Fibroblast of villous mesenchyme (primary cell): ENCODE results near the gene NCKAP5. TPM values are rescaled to one million over a fixed set of nuclear protein-coding genes. Genes with fewer than 3 reads are reported as not detected.

Source experiments
- DNase-seq: peaks from one replicate; pipeline ENCODE4 v3.0.0-alpha.2; 2010; ENCODE audit warnings: low read depth
- H3K4me3 ChIP-seq: 2 replicates; pipeline ENCODE4 v1.5.1; 2011; ENCODE audit warnings: low read depth, mild to moderate bottlenecking, low read length
- total RNA-seq: library from RNA; depleted of rRNA; stranded (reverse); fragments of >200 nt; gene quantifications from 2 replicates; pipeline ENCODE4 v1.2.3, GENCODE V29; 2012
- TF ChIP-seq, protein P1 (sequence below): IDR thresholded peaks from 2 replicates; pipeline ENCODE4 v1.5.1; 2012; ENCODE audit warnings: low read depth, mild to moderate bottlenecking, low read length; ENCODE audit not compliant: insufficient read depth

Gene NCKAP5
- total RNA-seq, 1 donor = 47.9 TPM

GRCh38 chr2:133486771-133487191 lies 81.5 kb downstream of the NCKAP5 start:
- TF ChIP-seq, protein P1, sequence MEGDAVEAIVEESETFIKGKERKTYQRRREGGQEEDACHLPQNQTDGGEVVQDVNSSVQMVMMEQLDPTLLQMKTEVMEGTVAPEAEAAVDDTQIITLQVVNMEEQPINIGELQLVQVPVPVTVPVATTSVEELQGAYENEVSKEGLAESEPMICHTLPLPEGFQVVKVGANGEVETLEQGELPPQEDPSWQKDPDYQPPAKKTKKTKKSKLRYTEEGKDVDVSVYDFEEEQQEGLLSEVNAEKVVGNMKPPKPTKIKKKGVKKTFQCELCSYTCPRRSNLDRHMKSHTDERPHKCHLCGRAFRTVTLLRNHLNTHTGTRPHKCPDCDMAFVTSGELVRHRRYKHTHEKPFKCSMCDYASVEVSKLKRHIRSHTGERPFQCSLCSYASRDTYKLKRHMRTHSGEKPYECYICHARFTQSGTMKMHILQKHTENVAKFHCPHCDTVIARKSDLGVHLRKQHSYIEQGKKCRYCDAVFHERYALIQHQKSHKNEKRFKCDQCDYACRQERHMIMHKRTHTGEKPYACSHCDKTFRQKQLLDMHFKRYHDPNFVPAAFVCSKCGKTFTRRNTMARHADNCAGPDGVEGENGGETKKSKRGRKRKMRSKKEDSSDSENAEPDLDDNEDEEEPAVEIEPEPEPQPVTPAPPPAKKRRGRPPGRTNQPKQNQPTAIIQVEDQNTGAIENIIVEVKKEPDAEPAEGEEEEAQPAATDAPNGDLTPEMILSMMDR = no peak
- no peak overlapping the region for H3K4me3 ChIP-seq
- DNase-seq = no peak

GRCh38 chr2:133485868-133486267 lies 82.4 kb downstream of the NCKAP5 start:
- H3K4me3 ChIP-seq = no peak overlapping the region
- DNase-seq = no peak
- TF ChIP-seq, protein P1 = no peak

- TF ChIP-seq, protein P1 = no peak
- DNase-seq = no peak
- H3K4me3 ChIP-seq = no peak overlapping the region
These were observed 83.5 kb downstream of the NCKAP5 start for GRCh38 chr2:133484784-133485183.

DNA sequence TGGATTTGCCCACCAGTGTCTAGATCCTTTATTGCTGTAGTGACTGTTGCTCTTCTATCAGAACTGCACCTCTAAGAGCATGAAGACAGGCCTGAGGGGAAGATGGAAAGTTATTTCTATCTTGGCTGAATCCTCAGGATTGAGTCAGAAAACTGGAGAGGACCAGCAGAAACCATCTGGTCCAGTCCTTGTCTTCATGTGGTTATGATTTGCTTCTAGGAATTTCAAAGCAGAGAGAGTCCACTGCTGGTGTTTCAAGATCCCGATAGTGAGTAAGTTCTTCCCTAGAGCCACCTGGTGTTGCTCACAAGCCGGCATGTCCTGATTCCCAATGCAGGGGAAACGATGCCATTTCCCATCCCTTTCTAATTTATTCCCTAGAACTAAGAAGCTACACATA lies 84.2 kb downstream of the NCKAP5 start:
- DNase-seq = peak; percentile 54
- H3K4me3 ChIP-seq = no peak overlapping the region
- TF ChIP-seq, protein P1 = no peak

- no peak overlapping the region for H3K4me3 ChIP-seq
- peak; percentile 23 for DNase-seq
- TF ChIP-seq, protein P1 = no peak
These were observed 85.1 kb downstream of the NCKAP5 start for GRCh38 chr2:133483181-133483580.

GRCh38 chr2:133480707-133481429 lies 87.4 kb downstream of the NCKAP5 start:
- no peak overlapping the region for H3K4me3 ChIP-seq
- TF ChIP-seq, protein P1 = no peak
- no peak for DNase-seq

GRCh38 chr2:133477616-133477990 lies 90.7 kb downstream of the NCKAP5 start:
- TF ChIP-seq, protein P1 = no peak
- no peak for DNase-seq
- H3K4me3 ChIP-seq = no peak overlapping the region
